ENCODE results near the gene SLC44A2. TPM values are rescaled to one million over a fixed set of nuclear protein-coding genes. Genes with fewer than 3 reads are reported as not detected.

SLC44A2 gene
- total and polyA plus RNA-seq, 2 donors from 2014 or later: 150 to 345 TPM

GRCh38 chr19:10636304-10636972 lies 11.1 kb downstream of the SLC44A2 start:
- DNase-seq (no peak), FAIRE-seq (no peak)
- Histone ChIP-seq H3K4me1 (ENCODE audit: control insufficient read depth in 2 of 3, insufficient read depth in 2 of 3, low read depth in 1 of 3, low read length in 3 of 3) (no peaks in the 10 kb centered on the region), H3K9ac (ENCODE audit: low read length in 3 of 3) (no peak overlapping the region), H3K4me3 (ENCODE audit: low read length in 3 of 3) (no peak overlapping the region), H3K36me3 (ENCODE audit: control insufficient read depth in 2 of 3, insufficient read depth in 3 of 3, low read length in 3 of 3) (peaks cover 2 to 42% (median 23%) of the 10 kb centered on the region in 3 donors), H3K27ac (ENCODE audit: low read depth in 2 of 2, low read length in 2 of 2) (no peak overlapping the region), H3K9me3 (ENCODE audit: control insufficient read depth in 2 of 3, insufficient read depth in 1 of 3, low read length in 3 of 3) (no peaks in the 10 kb centered on the region), H3K27me3 (ENCODE audit: control insufficient read depth, insufficient read depth, low read length) (no peaks in the 10 kb centered on the region)
- intact Hi-C loops (cut with DNase I): no loop called here
- TF ChIP-seq CTCF (IDR thresholded peaks at IDR 0.05; ENCODE audit: borderline replicate concordance, extremely low read depth, insufficient read depth): no peak

GRCh38 chr19:10637894-10638293 lies 12.5 kb downstream of the SLC44A2 start:
- Histone ChIP-seq H3K9ac (ENCODE audit: low read length in 3 of 3) (no peak overlapping the region), H3K27me3 (ENCODE audit: control insufficient read depth, insufficient read depth, low read length) (no peaks in the 10 kb centered on the region), H3K9me3 (ENCODE audit: control insufficient read depth in 2 of 3, insufficient read depth in 1 of 3, low read length in 3 of 3) (no peaks in the 10 kb centered on the region), H3K4me3 (ENCODE audit: low read length in 3 of 3) (no peak overlapping the region), H3K27ac (ENCODE audit: low read depth in 2 of 2, low read length in 2 of 2) (no peak overlapping the region), H3K36me3 (ENCODE audit: control insufficient read depth in 2 of 3, insufficient read depth in 3 of 3, low read length in 3 of 3) (peaks cover 2 to 37% (median 23%) of the 10 kb centered on the region in 3 donors), H3K4me1 (ENCODE audit: control insufficient read depth in 2 of 3, insufficient read depth in 2 of 3, low read depth in 1 of 3, low read length in 3 of 3) (no peaks in the 10 kb centered on the region)
- no peak for FAIRE-seq
- DNase-seq: no peak
- no peak for TF ChIP-seq CTCF (IDR thresholded peaks at IDR 0.05; ENCODE audit: borderline replicate concordance, extremely low read depth, insufficient read depth)
- intact Hi-C loops (cut with DNase I): no loop called here

- intact Hi-C loops (cut with DNase I): loop anchor here (5.0 kb wide), 1 partner anchor 58 kb away; no protein-coding TSS in a partner anchor
- TF ChIP-seq CTCF (IDR thresholded peaks at IDR 0.05; ENCODE audit: borderline replicate concordance, extremely low read depth, insufficient read depth): no peak
- FAIRE-seq (no peak), DNase-seq (no peak)
- H3K4me1 ChIP-seq (ENCODE audit: control insufficient read depth in 2 of 3, insufficient read depth in 2 of 3, low read depth in 1 of 3, low read length in 3 of 3): peaks cover 0 to 8% (median 0%) of the 10 kb centered on the region in 3 donors
- no peak overlapping the region for H3K27ac ChIP-seq (ENCODE audit: low read depth in 2 of 2, low read length in 2 of 2)
- no peak overlapping the region for H3K9ac ChIP-seq (ENCODE audit: low read length in 3 of 3)
- H3K27me3 ChIP-seq (ENCODE audit: control insufficient read depth, insufficient read depth, low read length): no peaks in the 10 kb centered on the region
- H3K36me3 ChIP-seq (ENCODE audit: control insufficient read depth in 2 of 3, insufficient read depth in 3 of 3, low read length in 3 of 3): peaks cover 2 to 32% (median 20%) of the 10 kb centered on the region in 3 donors
- H3K9me3 ChIP-seq (ENCODE audit: control insufficient read depth in 2 of 3, insufficient read depth in 1 of 3, low read length in 3 of 3): no peaks in the 10 kb centered on the region
- H3K4me3 ChIP-seq (ENCODE audit: low read length in 3 of 3): no peak overlapping the region
These were observed 14.5 kb downstream of the SLC44A2 start for GRCh38 chr19:10639836-10640235.

Data from kidney (tissue), 14 donors.